ENCODE results near the gene C1QTNF7. TPM values are rescaled to one million over a fixed set of nuclear protein-coding genes. Genes with fewer than 3 reads are reported as not detected.

Gene C1QTNF7
- polyA plus RNA-seq, 1 of the 3 experiments (the other 2 are of a cell fraction) = not detected

DNA sequence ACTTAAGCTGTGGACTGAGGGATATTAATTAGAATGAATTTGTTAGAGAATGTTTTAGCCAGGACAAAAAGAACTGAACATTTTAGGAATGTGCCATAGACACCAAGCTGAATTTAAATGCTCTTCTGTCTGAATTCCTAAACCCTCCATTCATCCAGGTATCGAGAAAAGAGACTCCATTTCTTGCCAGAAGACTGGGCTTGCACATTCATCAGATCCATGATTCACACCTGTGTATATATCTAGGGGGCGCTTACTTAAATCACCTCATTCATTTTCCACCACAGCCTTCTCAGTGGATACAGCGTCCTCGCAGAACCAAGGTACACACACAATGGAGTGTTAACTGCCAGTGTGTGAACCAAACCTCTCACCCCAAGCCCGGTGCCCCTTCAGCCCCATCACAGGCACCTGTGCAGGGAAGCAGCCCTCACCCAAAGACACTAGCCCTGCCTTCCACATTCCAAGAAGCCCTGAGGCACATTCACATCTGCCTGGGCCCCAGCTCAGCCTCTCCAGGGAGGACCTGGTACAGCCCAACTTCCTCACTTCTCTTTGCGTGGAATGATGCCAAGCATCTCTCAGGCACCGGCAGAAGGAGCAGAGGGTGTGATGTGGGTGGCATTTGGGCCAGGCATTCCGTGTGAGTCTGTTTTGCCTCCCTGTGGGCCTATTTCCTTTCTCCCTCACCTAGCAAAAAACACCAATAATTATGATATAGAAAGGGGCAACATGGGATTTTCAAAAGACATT, 35.6 kb upstream of the C1QTNF7 start:
- WGBS (ENCODE audit: low lambda C conversion rate) = 76% methylated on average over 8 of the region's 8 CpGs
- no peak overlapping the region for H3K27ac ChIP-seq (ENCODE audit: low read depth in 2 of 2, low read length in 1 of 2)
- no peaks in the 10 kb centered on the region for H3F3A ChIP-seq (replicated peaks; ENCODE audit: insufficient read depth)
- no peak overlapping the region for H3K4me2 ChIP-seq
- ChIA-PET CTCF (no interaction called here), POLR2A (no interaction called here)
- H4K20me1 ChIP-seq (ENCODE audit: insufficient read depth) = no peaks in the 10 kb centered on the region
- H3K36me3 ChIP-seq (replicated peaks in 1 of 2; ENCODE audit: control insufficient read depth in 1 of 2, insufficient read depth in 2 of 2, low read length in 1 of 2) = no peaks in the 10 kb centered on the region
- no peak overlapping the region for H3K9ac ChIP-seq
- TF ChIP-seq, protein P1, sequence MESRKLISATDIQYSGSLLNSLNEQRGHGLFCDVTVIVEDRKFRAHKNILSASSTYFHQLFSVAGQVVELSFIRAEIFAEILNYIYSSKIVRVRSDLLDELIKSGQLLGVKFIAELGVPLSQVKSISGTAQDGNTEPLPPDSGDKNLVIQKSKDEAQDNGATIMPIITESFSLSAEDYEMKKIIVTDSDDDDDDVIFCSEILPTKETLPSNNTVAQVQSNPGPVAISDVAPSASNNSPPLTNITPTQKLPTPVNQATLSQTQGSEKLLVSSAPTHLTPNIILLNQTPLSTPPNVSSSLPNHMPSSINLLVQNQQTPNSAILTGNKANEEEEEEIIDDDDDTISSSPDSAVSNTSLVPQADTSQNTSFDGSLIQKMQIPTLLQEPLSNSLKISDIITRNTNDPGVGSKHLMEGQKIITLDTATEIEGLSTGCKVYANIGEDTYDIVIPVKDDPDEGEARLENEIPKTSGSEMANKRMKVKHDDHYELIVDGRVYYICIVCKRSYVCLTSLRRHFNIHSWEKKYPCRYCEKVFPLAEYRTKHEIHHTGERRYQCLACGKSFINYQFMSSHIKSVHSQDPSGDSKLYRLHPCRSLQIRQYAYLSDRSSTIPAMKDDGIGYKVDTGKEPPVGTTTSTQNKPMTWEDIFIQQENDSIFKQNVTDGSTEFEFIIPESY (IDR thresholded peaks at IDR 0.05; ENCODE audit: borderline replicate concordance, low read depth) = no peak
- no peak for TF ChIP-seq RAD21 (IDR thresholded peaks at IDR 0.05; ENCODE audit: low read length)
- H3K4me3 ChIP-seq (ENCODE audit: low read depth in 2 of 2, low read length in 1 of 2) = no peak overlapping the region
- no peaks in the 10 kb centered on the region for H3K9me2 ChIP-seq
- no peaks in the 10 kb centered on the region for H3K27me3 ChIP-seq (ENCODE audit: insufficient read depth)
- H2AFZ ChIP-seq (ENCODE audit: low read depth) = no peak overlapping the region
- no peaks in the 10 kb centered on the region for H3K9me3 ChIP-seq
- no peak for DNase-seq
- H3K4me1 ChIP-seq (ENCODE audit: control insufficient read depth in 1 of 2, insufficient read depth in 2 of 2, low read depth in 1 of 2, low read length in 1 of 2) = peaks cover 0 to 2% of the 10 kb centered on the region in 2 experiments; a peak in 1 of 4 replicates
- H3K79me2 ChIP-seq (ENCODE audit: insufficient read depth) = no peaks in the 10 kb centered on the region

DNA sequence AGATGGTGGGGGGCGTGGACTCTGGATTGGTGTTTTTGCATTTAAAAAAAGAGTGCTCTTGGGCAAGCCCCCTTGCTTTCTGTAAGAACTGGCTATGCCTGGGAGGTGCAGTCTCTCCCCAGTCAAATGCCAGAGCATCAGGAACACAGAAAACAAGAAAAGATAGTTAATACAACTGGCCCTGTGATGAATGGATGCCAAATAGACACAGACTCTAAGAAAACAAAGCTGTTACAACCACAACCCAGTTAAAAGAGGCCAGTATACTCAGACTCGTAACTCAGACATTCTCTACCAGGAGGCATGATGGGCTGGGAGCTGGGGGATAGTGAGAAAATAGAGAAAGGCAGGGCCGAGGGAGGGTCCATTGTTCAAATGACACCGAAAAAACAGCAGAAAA, 32.5 kb upstream of the C1QTNF7 start:
- H3K9me3 ChIP-seq = no peaks in the 10 kb centered on the region
- peaks cover 2 to 4% of the 10 kb centered on the region in 2 experiments; a peak in 2 of 4 replicates for H3K4me1 ChIP-seq (ENCODE audit: control insufficient read depth in 1 of 2, insufficient read depth in 2 of 2, low read depth in 1 of 2, low read length in 1 of 2)
- DNase-seq = no peak
- 83% methylated on average over 4 of the region's 4 CpGs for WGBS (ENCODE audit: low lambda C conversion rate)
- no peak overlapping the region for H2AFZ ChIP-seq (ENCODE audit: low read depth)
- ChIA-PET POLR2A (no interaction called here), CTCF (interaction anchor here (0.6 to 3.5 kb wide), 25 partner anchors 9 to 460 kb away, joined by 3 to 34 read pairs (median 4); no protein-coding TSS in a partner anchor)
- no peaks in the 10 kb centered on the region for H4K20me1 ChIP-seq (ENCODE audit: insufficient read depth)
- H3K9ac ChIP-seq = no peak overlapping the region
- H3K9me2 ChIP-seq = no peaks in the 10 kb centered on the region
- no peaks in the 10 kb centered on the region for H3F3A ChIP-seq (replicated peaks; ENCODE audit: insufficient read depth)
- no peak overlapping the region for H3K4me2 ChIP-seq
- H3K36me3 ChIP-seq (replicated peaks in 1 of 2; ENCODE audit: control insufficient read depth in 1 of 2, insufficient read depth in 2 of 2, low read length in 1 of 2) = no peaks in the 10 kb centered on the region
- H3K79me2 ChIP-seq (ENCODE audit: insufficient read depth) = no peaks in the 10 kb centered on the region
- H3K27me3 ChIP-seq (ENCODE audit: insufficient read depth) = no peaks in the 10 kb centered on the region
- no peak overlapping the region for H3K27ac ChIP-seq (ENCODE audit: low read depth in 2 of 2, low read length in 1 of 2)
- H3K4me3 ChIP-seq (ENCODE audit: low read depth in 2 of 2, low read length in 1 of 2) = no peak overlapping the region
- TF ChIP-seq GABPA (IDR thresholded peaks at IDR 0.05; ENCODE audit: low read depth) = no peak
- TF ChIP-seq, protein P2, sequence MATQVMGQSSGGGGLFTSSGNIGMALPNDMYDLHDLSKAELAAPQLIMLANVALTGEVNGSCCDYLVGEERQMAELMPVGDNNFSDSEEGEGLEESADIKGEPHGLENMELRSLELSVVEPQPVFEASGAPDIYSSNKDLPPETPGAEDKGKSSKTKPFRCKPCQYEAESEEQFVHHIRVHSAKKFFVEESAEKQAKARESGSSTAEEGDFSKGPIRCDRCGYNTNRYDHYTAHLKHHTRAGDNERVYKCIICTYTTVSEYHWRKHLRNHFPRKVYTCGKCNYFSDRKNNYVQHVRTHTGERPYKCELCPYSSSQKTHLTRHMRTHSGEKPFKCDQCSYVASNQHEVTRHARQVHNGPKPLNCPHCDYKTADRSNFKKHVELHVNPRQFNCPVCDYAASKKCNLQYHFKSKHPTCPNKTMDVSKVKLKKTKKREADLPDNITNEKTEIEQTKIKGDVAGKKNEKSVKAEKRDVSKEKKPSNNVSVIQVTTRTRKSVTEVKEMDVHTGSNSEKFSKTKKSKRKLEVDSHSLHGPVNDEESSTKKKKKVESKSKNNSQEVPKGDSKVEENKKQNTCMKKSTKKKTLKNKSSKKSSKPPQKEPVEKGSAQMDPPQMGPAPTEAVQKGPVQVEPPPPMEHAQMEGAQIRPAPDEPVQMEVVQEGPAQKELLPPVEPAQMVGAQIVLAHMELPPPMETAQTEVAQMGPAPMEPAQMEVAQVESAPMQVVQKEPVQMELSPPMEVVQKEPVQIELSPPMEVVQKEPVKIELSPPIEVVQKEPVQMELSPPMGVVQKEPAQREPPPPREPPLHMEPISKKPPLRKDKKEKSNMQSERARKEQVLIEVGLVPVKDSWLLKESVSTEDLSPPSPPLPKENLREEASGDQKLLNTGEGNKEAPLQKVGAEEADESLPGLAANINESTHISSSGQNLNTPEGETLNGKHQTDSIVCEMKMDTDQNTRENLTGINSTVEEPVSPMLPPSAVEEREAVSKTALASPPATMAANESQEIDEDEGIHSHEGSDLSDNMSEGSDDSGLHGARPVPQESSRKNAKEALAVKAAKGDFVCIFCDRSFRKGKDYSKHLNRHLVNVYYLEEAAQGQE (IDR thresholded peaks at IDR 0.05; ENCODE audit: low read depth, low read length) = no peak
- TF ChIP-seq POLR2AphosphoS5 (IDR thresholded peaks at IDR 0.05; ENCODE audit: low read depth, low read length) = no peak
- TF ChIP-seq TEAD4 (IDR thresholded peaks at IDR 0.05; ENCODE audit: borderline replicate concordance, insufficient read depth) = no peak
- no peak for TF ChIP-seq SIN3A (IDR thresholded peaks at IDR 0.05; ENCODE audit: borderline replicate concordance, low read depth, low read length)
- TF ChIP-seq MXI1 (IDR thresholded peaks at IDR 0.05; ENCODE audit: low read depth, low read length) = no peak
- TF ChIP-seq RCOR1 (IDR thresholded peaks at IDR 0.05; ENCODE audit: low read length) = no peak
- TF ChIP-seq, protein P3, sequence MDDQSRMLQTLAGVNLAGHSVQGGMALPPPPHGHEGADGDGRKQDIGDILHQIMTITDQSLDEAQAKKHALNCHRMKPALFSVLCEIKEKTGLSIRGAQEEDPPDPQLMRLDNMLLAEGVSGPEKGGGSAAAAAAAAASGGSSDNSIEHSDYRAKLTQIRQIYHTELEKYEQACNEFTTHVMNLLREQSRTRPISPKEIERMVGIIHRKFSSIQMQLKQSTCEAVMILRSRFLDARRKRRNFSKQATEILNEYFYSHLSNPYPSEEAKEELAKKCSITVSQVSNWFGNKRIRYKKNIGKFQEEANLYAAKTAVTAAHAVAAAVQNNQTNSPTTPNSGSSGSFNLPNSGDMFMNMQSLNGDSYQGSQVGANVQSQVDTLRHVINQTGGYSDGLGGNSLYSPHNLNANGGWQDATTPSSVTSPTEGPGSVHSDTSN (IDR thresholded peaks at IDR 0.05) = no peak
- TF ChIP-seq RAD21 (IDR thresholded peaks at IDR 0.05; ENCODE audit: low read length) = no peak
- TF ChIP-seq, protein P4, sequence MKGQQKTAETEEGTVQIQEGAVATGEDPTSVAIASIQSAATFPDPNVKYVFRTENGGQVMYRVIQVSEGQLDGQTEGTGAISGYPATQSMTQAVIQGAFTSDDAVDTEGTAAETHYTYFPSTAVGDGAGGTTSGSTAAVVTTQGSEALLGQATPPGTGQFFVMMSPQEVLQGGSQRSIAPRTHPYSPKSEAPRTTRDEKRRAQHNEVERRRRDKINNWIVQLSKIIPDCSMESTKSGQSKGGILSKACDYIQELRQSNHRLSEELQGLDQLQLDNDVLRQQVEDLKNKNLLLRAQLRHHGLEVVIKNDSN (IDR thresholded peaks at IDR 0.05; ENCODE audit: borderline replicate concordance, low read depth) = no peak
- TF ChIP-seq, protein P1 (IDR thresholded peaks at IDR 0.05; ENCODE audit: borderline replicate concordance, low read depth) = no peak
- TF ChIP-seq NRF1 (IDR thresholded peaks at IDR 0.05; ENCODE audit: low read depth, low read length) = no peak
- TF ChIP-seq, protein P5, sequence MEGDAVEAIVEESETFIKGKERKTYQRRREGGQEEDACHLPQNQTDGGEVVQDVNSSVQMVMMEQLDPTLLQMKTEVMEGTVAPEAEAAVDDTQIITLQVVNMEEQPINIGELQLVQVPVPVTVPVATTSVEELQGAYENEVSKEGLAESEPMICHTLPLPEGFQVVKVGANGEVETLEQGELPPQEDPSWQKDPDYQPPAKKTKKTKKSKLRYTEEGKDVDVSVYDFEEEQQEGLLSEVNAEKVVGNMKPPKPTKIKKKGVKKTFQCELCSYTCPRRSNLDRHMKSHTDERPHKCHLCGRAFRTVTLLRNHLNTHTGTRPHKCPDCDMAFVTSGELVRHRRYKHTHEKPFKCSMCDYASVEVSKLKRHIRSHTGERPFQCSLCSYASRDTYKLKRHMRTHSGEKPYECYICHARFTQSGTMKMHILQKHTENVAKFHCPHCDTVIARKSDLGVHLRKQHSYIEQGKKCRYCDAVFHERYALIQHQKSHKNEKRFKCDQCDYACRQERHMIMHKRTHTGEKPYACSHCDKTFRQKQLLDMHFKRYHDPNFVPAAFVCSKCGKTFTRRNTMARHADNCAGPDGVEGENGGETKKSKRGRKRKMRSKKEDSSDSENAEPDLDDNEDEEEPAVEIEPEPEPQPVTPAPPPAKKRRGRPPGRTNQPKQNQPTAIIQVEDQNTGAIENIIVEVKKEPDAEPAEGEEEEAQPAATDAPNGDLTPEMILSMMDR (IDR thresholded peaks at IDR 0.05) = no peak
- no peak for TF ChIP-seq JUND (IDR thresholded peaks at IDR 0.05)

Data from SK-N-SH (cell line).